ENCODE results near the gene MCUB.

Gene MCUB

GRCh38 chr4:109730619-109731545 lies 170.8 kb downstream of the MCUB start:
- DNase-seq, result no peak

GRCh38 chr4:109733728-109734127 lies 173.7 kb downstream of the MCUB start:
- no peak for DNase-seq

GRCh38 chr4:109735566-109736365 lies 175.7 kb downstream of the MCUB start:
- no peak for DNase-seq

Measured in SHP77 treated with DMSO at 0.1 percent for 48 hours (cell line).